Stimulated activated CD8-positive, alpha-beta memory T cell treated with anti-CD3 and anti-CD28 coated beads, Interleukin-2, amount 100 ng/mL, for 1 hour (primary cell): ENCODE measurements around the gene CABCOCO1.
"Not testable (repeated sequence)": the region's sequence is repeated elsewhere in the genome, so short reads cannot be mapped to it uniquely, and the experiment has no call there.

Experiments
- DNase-seq, 2 donors: peaks; one replicate each; pipeline ENCODE4 v3.0.0-alpha.2; 2020; ENCODE audit warnings: low read depth in 2 of 2

Gene CABCOCO1

DNA sequence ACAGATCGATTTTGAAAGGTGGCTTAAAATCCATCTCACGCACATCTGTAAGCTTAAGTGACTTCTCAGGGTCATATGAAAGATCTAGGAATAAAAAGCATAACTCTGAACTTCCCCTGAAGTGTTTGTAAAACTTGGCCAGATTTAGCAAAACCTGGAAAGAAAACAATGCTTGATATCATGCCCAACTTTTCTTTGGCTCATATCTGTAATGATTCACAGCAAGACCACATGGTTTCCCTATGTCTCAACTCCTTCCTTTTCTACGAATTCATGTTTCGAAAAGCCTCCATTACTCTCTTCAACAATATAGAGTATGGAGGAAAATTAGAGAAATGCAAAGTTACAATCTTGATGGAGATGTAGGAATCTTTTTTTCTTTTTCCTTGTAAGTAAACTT lies 20.1 kb upstream of the CABCOCO1 start:
- DNase-seq: no peak

DNA sequence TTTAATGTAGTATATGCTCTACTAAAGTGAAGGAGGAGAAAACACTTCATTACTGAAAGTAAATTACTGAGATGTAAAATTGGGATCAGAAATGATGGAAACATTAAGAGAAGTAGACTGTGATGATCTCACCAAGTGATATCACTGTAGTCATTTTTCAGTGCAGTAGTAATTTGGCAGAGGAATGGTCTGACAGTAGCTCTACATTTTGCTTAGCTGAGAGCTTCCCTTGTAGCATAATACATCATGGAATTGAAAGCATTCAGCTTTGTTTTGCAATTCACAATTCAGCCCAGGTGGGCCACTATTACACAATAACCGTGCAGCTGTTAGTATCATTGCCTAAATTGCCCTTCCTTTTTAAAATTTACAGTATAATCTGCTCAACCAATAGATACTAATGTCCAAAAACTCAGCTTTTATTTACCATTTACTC lies 19.4 kb upstream of the CABCOCO1 start:
- no peak for DNase-seq

DNA sequence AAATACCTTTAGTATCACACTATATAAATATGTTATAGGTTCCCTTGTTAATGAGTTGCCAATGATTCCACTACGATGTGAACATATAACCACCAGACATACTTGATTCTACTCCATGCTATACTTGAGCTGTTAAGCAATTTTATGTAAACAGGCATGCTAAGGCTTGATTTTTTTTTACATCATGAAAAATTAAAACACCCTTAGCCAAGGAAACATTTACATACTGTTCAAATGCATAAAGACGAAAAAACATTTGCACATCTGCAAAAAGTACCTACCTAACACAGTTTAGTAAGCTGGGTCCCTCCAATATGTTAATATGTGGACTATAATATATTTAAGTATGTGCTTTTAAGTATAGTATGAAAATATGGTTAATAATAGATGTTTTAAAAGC lies 9.0 kb upstream of the CABCOCO1 start:
- DNase-seq: no peak

DNA sequence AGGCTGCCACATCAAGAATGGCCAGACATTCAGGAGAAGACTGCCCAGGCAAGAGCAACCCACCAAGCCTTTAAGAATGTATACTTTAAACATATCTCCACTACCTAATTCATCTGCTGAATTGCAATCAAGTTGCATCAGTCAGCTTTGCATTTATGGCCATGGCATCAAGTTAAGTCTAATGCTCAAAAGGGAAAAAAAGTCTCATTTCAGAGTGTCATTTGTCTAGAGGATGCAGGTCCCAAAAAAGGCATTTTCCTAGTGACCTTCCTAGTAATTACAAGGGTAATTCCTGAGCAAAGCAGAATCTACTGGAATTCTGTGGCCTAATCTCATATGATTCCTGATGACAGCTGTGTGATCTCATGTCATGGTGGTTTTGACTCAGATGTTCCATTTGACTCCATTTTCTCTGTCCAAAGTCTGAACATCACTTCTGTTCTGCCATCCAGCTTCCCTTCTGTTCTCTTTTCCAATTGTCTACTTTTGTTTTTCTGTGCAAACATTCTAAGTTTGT lies 7.3 kb upstream of the CABCOCO1 start:
- DNase-seq: no peak

DNA sequence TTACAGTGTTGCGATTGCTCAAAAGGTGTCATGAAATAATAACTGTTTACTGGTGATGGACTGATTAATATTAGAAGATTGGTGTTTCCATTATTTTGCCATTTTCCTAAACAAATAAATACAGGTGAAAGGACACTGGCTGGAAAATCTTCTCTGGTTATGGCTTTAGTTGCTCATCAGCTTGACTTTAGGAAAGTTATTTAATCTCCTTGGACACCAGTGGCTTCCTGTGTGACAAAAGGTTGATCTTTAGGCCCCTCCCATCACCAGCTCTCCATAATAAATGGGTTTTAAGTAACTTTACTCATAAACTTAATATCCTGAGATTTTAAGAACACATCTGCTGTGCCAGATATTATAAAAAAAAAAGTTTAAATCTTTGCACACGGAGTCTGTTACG lies 737 bp downstream of the CABCOCO1 start:
- DNase-seq: no peak

DNA sequence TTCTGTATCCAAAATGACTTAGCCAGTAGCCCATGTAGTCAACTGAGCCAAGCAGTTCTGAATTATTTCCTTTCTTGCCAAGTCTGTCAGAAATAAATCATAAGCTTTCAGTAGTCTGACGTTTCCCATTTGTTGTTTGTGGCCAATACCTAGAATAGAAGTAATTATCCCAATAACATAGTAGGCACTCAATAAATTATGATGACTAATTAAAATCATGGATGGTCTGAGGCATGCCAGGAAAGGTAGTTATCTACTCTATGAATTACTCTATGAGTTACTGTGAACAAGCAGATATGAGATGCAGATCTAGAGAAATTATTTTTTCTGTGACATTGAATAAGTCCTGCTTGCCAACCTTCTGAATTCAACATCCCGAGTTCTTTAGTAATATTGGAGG lies 2.3 kb downstream of the CABCOCO1 start:
- DNase-seq: no peak

DNA sequence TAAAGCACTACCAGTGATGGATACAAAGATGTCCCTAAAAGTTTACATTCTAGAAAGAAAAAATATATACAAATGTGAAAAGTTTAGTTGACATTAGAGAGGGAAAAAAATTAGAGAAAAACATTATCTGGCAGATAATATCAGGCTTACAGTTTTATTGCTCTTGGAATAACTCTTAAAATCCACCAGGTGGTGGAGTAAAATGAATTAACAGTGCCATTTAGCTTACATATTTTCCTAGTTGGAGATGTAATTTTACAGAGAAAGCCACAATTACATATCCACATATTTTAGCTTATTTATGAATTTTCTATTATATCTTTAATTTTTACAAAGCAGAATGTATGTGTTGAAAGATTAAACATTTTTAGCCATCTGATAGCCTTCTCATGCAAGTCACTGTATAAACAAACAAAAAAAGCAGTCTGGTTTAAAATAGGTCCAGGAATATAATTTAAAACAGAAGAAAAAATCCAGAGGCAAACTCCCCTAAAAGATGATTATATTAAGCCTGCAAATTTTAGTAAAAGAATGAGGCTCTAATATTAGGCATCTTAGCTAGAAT lies 6.5 kb downstream of the CABCOCO1 start:
- DNase-seq: no peak

DNA sequence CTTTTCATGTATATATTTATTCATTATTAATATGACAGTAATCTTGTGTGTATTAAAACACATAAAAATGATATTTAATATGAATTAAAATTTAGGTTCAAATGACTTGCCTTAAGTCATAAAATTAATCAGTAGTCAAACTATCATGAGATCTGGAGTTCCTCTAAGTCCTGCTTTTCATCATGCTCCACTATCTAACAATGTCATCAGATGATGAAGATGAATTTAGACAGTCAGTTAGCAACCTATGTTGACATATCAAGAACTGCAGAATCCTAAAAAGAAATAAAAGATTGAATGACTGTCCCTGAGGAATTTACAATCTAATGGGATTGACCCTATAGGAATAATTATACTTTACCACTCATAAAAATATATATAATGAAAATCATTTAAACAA lies 7.1 kb downstream of the CABCOCO1 start:
- DNase-seq: no peak

DNA sequence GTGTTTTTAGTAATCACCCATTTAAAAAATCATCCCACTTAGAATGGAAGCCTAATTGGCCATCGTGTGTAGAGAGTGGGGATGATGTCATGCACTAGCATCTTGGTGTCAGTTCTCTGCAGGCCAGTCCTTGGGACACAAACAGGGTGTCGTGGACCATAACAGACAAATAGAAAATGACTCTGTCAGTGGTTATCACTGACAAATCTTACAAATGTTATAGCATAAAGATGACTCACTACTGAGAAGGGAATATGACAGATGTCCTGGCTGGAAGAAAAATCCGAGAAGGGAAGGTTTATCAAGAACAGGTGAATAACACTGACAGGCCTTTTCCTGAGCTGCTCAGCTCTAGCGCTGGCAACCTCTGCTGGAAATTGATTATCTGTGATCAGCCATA lies 10.6 kb downstream of the CABCOCO1 start:
- DNase-seq: no peak

DNA sequence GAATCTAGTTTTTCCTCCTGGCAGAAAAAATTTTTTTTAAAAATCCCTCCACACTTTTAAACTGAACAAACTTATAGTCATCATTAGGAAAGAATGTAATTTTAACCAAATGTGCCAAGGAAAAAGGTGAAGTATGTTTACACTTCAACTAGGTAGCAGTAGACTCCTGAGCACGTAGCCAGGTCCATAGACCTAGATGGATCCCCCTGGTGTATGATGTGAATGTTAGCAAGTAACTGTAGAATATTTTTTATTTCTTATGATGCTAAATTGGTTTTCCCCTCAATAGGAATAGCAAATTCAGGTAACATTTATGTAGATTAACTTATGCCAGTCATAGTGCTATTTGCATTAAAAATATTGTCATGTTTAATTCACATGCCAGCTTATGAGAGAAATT lies 19.6 kb downstream of the CABCOCO1 start:
- no peak for DNase-seq

DNA sequence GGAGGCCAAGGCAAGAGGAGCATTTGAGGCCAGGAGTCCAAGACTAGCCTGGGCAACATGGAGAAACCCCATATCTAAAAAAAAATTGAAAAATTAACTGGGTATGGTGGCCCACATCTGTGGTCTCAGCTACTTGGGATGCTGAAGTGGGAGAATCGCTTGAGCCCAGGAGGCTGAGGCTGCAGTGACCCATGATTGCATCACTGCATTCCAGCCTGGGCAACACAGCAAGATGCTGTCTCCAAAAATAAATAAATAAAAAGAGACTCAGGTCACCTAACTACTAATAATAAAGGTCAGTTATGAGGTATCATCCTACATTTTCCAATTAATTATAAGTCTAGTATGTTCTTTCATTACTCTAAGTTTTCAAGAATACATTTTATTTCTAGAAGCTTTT lies 20.6 kb downstream of the CABCOCO1 start:
- DNase-seq: no peak

DNA sequence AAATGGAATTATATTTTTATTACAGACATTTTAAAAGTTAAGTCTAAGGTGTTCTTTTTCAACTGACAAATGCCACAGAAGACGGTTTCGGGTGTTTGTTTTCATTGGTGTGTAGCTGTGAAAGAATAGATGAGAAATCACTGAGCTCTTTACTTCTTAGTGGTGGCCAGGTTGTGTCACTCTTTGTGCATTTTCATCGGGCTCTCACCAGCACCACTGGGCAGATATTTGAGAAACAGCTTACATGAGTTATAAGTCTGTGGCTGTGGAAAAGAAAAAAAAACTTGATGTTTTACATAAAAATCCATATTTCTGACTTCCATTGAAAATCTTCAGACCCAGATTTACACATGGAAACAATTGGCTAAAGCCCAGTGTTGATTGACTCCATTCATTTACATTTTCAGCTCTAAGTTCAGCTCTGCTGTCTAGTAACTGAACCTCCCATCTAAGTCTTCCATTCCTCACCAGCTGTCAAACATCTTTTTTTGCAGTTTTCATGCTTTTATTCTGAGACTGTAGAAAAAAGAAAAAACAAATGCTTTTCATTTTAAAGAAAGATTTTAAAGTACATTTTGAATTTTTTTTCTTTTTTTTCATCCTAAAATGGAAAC lies 22.3 kb downstream of the CABCOCO1 start:
- no peak for DNase-seq

DNA sequence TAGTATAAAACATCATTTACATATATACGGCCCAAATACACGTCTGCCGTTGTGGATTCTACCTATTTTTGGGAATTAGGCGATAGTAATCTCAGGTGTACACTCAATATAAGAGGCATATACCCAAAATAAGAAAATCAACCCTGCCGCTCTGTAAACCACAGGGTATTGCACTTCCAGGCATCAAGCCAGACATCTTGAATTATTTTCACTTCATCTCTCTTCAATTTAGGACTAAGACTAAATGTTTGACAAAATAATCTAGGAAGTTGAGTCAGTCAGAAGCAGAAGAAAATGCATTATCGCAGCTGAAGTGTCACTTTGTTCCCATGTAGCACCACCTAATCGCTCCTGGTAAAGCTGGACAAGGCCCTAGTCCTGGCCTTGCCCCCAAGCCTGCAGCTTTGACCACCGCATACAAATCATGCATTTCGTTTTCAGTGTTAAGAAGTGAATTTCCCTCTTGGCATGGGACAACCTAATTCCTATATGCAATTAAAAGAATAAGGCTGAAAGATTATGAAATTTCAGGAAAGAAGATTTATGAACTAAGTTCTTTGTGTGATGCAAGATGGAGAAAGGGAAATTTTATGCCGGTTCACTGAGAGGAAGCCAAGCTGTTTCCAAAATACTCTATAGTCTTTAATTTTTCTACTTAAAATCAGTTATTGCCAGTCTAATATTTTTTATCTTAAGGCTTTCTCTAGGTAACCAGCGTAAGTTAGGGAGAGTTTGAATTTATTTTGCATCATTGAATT lies 26.0 kb downstream of the CABCOCO1 start:
- DNase-seq: no peak

DNA sequence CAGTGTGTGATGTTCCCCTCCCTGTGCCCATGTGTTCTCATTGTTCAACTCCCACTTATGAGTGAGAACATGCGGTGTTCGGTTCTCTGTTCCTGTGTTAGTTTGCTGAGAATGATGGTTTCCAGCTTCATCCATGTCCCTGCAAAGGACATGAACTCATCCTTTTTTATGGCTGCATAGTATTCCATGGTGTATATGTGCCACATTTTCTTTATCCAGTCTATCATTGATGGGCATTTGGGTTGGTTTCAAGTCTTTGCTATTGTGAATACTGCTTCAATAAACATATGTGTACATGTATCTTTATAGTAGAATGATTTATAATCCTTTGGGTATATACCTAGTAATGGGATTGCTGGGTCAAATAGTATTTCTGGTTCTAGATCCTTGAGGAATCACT lies 28.9 kb downstream of the CABCOCO1 start:
- DNase-seq: not testable (repeated sequence)

DNA sequence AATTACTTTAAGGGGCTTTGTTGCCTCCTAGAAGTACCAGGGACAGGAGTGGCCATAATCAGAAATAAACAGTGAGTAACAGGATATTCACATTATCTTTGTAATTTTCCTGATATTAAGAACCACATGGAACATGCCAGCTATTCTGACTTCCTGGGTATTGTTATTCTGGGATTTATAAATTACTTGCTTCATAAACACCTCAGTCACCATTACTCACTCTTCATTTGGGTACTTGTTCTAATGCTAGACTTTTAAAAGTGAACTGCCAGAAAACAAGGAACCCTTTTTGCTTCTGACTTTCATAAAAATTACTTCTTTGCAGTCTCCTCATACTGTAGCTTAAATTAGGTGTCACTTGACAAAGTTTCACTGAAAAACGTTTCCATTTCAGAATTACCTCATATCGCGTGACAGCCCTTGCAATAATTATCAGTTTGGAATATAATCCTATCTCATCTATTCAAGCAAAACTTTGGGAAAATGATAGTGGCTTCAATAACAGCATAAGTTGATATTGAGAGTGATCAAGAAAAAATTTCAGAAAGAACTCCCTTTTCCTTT lies 29.8 kb downstream of the CABCOCO1 start:
- DNase-seq: no peak

DNA sequence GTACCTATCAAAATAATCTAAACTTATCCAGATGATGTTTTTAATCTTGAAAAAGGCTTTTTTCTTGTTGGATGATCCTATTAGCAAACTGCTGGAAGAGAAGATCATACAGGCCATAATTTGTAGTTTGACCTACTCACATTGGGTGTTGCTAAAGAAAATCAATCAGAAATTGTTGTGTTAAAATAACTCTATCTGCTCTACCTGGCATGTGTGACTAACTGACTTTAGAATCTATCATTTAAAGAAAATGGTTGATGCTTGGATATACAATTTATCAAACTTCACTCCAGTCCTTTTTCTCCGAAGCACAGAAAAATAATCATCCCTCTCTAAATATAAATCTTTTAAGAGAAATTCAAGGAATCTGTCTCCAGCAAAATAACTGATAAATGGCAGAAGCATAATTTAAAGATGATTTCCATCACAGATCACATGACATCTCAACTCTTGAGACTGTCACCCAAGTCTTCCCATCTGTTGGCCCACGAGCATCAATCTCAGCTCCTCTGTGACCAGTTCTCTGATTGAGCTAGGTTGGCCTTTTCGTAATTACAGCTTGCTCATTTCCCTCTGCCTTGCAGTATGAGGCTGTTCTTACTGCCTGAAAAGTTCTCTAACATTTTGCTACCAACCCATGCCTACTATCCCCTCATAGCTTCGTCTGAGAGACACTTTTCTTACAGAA lies 36.4 kb downstream of the CABCOCO1 start:
- DNase-seq: no peak

DNA sequence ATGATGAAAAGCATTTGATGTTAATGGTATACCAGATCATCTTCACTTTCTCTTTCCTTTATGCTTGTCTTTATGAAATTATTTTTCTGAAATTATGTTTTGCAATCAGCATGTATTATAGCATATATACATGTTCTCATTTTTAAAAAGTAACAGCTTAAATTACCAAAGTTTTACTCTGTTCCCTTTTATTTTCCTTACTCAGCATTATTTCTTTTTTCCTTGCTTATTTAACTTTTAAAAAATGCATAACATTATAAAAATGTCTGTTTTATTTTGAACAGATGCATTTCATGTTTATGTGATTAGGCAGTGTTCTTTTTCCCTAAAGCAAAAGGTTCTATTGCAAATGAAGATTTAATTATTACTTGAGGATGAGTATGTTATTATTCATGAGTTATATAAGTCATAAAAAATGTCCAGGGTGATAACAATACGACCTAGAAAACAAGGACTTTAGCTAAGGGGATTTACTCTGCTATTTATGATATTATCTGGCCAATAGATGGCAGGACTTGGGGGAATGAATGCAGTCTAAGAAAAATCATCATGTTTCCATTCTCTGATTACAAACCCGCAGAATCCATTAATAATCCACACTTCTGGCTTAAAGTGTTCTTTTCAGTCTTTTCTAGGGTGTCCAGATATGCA lies 38.5 kb downstream of the CABCOCO1 start:
- DNase-seq: no peak

DNA sequence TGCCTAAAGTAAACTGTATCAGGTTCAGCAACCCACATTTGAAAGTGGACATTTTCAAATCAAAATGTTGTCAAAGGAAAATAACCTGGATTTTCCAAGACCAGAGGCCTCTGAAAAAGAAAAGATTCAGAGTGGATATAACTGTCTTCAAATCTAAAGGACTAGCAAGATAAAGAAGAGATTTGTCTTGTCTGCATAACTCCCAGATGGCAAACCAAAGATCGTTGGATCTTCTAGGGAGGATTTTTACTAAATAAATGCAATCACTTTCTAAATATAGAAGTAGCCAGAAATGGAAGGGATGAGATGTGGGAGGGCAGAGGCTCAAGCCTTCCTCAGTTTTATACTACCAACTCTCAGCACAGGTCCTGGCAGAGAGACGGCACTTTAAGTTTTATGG lies 39.0 kb downstream of the CABCOCO1 start:
- DNase-seq: no peak

DNA sequence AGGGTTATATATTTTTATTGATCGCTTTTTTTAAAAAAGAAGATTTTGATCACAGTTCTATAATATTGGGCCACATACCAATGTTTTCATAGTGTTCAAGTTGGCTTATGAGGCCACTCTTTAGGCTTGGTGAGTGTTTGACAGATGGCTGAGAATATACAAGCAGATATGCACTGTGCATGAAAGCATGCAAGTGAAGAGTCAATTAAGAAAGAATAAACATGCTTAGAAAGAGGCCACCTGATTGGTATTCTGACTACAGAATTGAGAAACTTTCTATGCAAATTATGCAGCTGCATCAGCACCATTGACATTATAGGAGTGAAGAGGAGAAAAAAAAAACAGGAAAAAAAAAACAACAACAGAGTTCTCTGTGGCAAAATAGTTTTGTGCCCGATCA lies 39.9 kb downstream of the CABCOCO1 start:
- no peak for DNase-seq

DNA sequence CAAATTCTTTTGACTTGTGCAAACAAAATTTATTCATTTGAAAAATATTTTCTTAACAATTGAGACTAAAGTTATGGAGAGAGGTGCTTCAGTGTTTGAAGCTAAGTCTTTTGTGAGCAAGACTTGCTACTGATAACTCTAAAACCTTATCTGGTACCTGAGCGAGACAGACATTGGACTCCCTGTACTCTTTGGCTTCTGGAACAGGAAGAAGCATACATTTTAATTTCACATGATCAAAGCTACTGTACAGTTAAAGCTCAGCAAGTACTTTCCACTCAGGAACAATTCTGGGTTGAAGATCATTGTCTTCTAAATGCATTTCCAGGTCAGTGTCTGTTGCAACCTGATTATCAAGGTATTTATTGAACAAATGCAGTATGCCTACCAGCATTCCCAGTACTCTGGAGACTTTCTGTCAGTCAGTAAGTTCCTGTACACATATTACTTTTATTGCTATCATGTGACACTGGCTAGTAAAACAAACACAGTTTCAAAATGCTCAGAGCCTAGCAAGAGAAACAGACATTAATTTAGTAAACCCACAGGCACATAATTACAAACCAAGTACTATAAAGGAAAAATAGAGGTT lies 42.4 kb downstream of the CABCOCO1 start:
- no peak for DNase-seq

DNA sequence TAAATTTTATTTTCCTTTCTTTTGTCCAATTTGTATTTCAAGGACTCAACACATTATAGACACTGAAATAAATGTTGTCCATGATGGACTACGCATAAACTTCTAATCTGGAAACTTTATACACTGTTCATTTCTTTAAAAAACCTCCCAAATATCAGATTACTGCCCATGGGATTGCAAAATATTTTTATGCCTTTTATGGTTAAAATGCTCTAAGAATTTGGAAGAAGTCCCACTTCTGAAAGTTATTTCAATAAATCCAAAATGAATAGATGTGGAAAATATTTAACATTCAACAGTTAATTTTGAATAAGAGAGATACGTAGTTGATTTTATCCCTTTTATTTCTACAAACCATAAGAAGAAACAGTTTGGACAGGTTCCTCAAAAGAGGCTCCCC lies 46.1 kb downstream of the CABCOCO1 start:
- DNase-seq: no peak
